GM12873 (cell line): ENCODE results near the gene CUX1.

Experiments
- TF ChIP-seq, protein P1 (sequence below): IDR thresholded peaks from 2 replicates; pipeline ENCODE4 v1.5.1; 2012; ENCODE audit warnings: low read depth, mild to moderate bottlenecking, moderate library complexity, low read length, control low read depth; ENCODE audit not compliant: insufficient read depth; ENCODE audit errors: missing control alignments

The CUX1 gene

DNA sequence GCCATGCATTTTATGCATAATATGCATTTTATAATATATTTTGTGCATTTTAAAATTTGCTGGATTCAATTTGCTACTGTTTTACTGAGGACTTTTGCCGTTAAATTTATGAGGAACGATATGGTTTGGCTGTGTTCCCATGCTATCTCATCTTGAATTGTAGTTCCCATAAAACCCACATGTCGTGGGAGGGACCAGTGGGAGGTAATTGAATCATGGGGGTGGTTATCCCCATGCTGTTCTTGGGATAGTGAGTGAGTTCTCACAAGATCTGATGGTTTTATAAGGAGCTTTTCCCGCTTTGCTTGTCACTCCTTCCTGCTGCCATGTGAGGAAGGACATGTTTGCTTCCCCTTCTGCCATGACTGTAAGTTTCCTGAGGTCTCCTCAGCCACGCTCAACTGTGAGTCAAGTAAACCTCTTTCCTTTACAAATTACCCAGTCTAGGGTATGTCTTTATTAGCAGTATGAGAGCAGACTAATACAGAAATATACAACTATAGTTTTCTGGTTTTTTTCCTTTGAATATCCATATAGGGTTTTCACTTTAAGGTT, 267.9 kb downstream of the CUX1 start:
- TF ChIP-seq, protein P1, sequence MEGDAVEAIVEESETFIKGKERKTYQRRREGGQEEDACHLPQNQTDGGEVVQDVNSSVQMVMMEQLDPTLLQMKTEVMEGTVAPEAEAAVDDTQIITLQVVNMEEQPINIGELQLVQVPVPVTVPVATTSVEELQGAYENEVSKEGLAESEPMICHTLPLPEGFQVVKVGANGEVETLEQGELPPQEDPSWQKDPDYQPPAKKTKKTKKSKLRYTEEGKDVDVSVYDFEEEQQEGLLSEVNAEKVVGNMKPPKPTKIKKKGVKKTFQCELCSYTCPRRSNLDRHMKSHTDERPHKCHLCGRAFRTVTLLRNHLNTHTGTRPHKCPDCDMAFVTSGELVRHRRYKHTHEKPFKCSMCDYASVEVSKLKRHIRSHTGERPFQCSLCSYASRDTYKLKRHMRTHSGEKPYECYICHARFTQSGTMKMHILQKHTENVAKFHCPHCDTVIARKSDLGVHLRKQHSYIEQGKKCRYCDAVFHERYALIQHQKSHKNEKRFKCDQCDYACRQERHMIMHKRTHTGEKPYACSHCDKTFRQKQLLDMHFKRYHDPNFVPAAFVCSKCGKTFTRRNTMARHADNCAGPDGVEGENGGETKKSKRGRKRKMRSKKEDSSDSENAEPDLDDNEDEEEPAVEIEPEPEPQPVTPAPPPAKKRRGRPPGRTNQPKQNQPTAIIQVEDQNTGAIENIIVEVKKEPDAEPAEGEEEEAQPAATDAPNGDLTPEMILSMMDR = no peak

DNA sequence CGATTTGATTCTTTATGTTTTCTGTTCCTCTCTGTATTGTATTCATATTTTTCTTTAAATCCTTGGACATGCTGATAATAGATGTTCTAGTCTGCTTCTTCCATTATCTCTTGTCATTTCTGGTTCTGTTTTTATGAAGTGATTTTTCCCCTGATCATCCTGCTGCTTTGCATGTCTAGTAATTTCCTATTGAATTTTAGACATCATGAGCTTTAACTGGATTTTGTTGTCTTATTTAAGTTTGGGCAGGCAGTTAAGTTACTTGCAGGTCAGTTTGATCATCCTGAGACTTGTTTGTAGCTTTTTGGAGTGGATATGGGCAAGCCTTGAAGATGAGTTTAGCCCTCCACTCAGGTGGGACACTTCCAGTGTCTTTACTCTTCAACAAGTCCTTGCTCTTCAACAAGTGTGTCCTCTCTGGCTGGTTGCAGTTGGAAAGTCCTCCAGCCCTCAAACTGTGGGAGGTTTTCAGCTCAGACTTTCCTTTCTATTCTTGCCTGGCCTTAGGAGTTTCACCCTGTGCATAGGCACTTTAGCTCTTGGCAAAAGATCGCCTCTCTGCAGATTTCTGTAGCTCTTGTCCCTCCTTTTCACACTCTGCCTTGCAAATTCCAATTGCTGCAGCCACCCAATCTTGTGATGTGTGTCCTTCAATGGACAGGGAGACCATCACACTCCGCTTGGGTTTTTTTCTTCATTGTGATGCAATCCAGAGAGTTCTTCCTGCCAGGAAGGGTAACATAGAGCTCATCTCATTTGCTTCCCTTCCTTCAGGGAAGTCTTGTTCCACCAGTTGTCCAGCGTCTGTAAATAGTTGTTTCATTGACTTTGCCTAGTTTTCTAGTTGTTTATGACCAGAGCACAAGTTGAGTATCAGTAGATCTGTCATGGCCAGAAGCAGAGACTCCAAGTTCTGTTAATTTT, 272.0 kb downstream of the CUX1 start:
- TF ChIP-seq, protein P1 = no peak

DNA sequence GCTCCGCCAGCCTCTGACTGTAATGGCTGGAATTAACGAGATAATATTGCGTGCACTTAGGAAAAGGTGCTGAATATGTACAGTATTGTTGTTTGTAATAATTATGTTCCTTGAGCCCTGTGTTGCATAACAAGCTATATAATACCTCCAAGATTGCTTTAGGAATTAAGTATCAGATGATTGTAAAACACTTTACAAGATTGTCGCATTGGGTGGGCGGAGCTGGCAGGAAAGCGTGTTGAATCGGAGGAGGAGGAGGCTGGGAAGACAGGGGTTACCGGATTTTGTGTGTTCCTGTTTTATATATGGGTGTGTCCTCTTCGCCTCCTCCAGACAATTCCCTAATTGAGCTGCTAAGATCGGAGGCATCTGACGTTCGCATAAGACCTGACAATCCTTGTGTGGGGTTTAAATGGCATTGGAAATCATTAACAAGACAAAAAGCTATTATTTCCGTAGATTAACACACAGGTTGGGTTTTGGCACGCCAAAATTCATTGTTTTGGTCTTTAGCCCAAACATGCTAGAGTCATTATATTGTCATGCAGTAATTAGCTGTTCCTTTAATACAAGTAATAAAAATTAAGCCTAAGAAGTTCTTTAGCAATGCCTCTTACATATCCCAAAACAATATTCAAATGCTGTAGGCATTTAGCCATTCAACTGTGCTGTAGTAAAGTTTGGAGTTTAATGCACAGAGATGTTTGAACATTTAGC, 276.3 kb downstream of the CUX1 start:
- TF ChIP-seq, protein P1 = no peak

DNA sequence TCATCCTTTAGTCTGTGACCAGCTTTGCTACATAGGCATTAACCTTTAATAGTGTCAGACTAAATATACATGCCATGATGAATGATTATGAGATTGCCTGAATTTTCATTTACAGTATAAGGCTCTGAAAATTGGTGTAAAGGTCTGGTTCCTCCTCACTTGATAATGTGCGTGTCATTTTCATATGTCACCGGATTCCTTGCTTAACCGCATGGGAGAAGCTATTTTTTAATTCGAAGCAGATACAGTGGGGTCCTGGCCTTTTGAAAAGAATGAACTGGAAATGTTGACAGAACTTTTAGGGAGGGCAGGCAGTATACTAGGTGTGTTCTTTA, 276.9 kb downstream of the CUX1 start:
- TF ChIP-seq, protein P1 = no peak

DNA sequence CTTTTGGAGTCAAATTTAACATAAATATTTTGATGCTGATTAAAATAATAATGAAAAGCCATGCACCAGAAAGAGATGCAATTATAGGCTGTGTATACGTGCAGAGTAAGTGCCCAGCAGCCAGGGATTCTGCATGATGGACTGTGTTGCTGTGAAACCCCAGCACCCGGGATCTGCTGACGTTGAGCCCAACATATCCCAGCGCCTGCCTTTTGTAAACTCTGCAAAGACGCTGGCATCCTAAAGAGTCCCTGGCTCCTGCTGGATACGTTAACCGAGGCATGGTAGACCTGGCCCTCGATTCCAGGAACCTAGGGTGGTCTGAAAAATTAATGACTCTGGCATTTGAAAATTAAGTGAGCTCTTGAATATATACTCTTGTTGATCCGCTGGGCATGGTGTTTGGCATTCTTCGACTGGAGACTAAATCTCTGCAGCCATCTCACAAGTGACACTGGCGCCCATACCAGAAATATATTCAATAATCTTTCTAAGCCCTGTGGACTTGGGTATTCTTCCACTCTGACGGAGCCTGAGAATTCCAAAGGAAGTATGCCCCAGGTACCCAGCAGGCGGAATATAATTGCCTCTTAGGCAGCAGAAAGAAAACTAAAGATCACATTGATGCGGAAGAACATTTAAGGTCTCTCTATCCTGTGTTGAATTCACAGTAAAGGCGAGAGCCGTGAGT, 278.0 kb downstream of the CUX1 start:
- TF ChIP-seq, protein P1 = no peak

DNA sequence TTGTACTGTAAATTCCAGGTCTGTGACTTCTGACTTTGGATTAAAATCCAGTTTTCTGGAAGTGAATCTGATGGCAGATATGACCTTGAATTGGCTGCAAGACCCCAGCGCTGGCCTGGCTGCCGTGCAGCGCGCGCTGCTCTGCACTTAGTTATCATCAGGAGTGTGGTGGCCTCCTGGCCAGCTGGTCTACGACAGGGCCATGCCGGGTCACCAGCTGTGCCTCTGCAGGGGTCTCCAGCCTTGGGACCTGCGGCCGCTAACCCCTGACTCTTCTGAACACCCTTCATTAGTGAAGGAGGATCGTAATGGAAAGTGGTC, 278.5 kb downstream of the CUX1 start:
- TF ChIP-seq, protein P1 = no peak
